Activated CD4-positive, alpha-beta T cell treated with anti-CD3 and anti-CD28 coated beads for 1 hour (primary cell): ENCODE results near the gene STK17B.
"Not testable (repeated sequence)": the region's sequence is repeated elsewhere in the genome, so short reads cannot be mapped to it uniquely, and the experiment has no call there.

ENCODE experiments used
- DNase-seq: peaks from one replicate; pipeline ENCODE4 v3.0.0-alpha.2; 2020

STK17B gene

DNA sequence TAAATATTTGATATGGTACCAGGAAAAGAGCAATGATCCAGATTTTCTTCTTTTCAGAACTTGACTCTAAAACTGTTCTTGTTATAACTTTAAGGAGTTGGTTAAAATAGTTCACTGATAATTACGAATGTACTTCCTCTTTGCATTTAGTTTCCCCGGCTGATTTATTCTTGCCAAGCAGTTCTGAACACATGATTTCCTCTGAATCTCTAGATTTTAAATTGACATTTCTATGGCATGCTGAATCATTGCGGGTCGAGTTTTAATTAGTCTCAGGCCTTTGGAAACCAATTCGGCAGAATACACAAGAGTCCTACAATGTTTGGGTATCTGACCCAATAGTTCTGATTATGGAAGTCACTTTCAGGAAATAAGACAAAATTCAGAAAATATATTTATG lies 65.4 kb downstream of the STK17B start:
- DNase-seq = no peak

DNA sequence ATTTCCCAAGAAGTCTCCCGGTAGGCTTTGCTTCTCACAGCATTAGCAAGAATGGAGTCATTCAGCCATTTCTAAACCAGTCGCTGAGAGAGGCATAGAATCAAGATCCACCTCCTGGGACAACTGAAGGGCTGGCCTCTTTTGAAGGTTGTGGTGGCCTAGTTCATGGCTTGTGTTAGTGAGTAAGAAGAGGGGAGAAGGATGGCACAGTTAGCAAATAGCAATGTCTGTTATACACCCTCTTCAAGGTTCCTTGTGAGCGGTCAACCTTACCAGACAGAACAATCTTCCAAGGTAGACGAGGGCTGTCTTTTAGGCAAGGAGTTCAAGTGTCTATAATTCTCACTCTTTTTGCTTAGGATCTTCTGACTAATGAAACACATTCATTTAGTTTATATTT lies 67.3 kb downstream of the STK17B start:
- DNase-seq = no peak

DNA sequence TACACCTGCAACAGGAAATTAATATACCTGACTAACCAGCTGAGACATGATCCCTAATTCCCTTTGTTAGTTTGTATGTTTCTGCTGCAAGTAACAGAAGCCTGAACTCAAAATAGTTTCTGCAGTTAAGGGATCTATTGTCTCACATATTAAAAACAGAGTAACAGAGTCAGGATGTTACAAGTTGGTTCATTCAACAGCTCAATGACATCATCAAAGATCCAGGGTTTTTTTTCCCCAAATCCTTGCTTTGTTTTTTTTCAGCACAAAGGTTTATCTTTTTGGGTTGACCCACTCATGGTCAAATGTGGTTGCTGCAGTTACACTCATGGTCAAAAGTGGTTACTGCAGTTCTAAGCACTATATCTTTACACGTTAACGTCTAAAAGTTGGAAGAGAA lies 67.8 kb downstream of the STK17B start:
- no peak for DNase-seq

DNA sequence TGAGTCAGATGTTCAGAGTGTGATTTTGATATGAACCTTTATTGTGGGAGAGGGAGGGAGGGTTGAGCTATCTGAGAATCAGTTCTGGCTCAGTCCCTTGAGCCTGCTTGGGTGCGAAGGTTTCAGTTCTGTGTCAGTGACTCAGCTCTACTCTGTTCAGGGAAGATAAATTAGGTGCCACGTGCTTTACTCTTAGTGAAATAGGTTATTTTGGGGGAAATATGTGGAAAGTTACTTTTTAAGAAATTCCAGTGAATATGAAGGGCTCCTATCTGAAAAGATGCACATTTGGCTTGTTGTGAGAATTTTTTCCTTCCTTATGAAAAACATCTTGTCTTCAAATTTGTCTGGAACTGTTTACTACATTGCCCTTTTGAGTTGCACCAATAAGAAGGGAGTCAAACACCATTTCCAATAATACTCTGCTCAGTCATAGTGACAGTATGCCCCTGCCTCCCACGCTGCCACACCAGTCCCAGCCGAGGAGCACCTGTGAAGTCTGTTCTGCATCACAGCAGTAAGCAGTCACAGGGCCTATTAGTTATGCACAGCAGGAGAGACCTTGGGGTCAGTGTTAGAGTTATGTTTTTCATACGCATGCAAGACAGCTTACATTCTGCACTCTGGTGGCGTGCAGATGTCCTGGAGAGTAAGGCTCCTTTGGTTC lies 69.9 kb downstream of the STK17B start:
- DNase-seq = no peak

DNA sequence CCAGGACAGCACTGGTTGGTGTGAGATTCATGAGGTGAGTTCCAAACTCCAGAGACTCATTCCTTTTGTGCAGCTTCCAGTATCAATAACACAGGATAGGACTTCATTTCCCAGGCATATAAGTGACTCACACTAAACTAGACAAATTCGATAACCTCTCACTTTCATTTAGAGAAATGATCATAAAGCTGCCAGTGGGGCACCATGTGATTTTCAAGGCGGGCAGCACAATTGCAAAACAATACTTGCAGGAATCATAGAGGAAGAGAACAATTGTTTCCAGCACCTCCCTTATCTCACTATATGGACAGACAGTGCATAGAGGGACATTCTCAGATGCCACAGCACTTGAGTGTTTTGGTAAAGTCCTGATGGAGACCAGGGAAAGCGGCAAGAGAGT lies 71.5 kb downstream of the STK17B start:
- no peak for DNase-seq

DNA sequence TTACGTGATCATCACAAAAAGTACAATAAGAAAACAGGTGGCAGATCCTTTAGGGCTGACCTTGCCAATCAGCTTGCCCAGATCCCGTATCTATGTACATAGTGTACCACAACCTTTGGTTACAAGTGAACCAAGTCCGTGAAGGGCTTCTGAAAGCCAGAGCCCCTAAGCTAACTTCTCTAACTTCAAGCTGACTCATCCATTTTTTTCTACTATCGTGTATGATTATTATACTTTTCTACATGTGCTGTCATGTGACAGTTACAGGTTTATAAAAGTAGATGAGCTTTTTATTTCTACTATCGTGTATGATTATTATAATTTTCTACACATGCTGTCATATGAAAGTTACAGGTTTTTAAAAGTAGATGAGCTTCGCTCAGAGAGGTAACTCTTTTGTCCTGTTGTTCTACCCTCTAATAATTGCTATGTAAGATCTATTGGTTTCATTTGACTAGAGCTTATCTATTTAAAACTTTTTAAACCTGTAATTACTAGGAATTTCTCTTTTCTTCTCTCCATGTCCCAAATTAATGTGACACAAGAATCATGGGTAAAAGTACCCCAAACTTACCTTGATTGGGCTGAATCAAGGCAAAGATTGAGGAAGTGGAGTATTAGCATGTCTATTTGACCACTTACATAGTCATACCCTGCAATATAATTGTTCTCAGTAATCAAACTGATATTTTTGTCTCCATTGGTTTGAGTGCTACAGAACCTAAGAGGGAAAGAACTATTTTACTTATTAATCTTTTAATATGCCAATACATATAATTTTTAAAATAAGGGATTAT lies 73.3 kb downstream of the STK17B start:
- DNase-seq = no peak

DNA sequence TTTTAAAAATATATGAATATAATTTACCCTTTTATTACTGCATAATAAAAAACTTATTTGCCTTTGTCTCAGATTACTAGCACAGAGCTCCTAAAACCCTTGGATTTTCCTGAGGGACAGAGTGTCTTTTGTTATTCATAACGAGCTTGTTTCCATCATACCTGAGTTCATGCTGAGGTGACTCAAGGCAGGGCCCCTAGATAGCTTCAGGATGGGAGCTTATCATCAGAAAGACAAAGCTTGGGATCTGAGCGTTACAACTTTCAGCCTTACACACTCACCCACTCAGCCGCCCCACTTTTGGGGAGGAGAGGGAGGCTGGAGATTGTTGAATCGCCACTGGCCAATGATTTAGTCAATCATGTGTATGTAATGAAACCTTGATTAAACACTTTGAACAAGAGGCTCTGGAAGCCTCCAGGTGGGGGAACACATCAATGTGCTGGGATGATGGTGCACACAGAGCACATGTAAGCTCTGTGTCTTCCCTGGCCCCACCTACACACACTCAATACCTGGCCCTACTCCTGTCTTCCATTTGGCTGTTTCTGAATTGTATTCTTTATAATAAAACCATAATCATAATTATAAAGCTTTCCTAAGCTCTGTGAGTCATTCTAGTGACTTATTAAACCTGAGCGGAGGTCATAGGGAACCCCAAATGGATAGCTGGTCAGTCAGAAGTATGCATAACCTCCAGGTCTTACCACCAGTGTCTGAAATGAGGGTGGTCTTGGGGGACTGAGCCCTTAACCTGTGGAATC lies 74.2 kb downstream of the STK17B start:
- no peak for DNase-seq

DNA sequence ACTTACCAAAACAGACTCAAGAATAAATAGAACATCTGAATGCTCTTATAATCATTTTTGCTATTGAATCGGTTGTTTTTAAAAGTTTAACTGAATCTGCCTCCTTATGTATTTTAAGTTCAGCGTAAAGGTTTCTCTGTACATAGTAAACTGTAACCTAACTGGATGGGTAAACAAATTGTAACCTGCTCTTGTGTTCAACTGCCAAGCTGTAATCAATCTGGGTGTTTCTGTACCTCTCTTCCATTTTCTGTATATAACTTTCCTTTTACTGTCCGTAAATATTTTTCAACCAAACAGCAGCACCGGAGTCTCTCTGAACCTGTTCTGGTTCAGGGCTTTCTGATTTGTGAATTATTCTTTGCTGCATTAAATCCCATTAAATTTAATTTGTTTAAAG lies 75.1 kb downstream of the STK17B start:
- DNase-seq = no peak

DNA sequence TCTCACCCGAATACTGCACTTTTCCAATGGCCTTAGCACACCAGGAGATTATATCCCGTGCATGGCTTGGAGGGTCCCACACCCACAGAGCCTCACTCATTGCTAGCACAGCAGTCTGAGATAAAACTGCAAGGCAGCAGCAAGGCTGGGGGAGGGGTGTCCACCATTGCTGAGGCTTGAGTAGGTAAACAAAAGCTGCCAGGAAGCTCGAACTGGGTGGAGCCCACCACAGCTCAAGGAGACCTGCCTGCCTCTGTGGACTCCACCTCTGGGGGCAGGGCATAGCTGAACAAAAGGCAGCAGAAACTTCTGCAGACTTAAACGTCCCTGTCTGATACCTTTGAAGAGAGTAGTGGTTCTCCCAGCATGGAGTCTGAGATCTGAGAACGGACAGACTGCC lies 81.9 kb downstream of the STK17B start:
- not testable (repeated sequence) for DNase-seq

DNA sequence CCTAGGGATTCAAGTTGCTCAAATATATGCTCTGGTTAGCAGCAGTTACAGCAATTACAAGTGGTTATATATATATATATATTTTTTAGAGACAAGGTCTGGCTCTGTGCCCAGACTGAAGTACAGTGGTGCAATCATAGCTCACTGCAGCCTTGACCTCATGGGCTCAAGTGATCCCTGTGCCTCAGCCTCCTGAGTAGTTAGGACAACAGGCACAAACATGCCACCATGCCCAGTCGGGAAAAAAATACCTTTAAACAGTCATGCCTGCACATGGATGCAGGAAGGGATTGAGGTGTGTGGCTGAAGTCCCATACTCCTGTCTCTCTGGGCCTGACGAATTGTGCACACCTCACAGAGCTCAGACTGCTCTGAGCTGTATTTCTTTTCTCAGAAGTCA lies 83.2 kb downstream of the STK17B start:
- DNase-seq = no peak

DNA sequence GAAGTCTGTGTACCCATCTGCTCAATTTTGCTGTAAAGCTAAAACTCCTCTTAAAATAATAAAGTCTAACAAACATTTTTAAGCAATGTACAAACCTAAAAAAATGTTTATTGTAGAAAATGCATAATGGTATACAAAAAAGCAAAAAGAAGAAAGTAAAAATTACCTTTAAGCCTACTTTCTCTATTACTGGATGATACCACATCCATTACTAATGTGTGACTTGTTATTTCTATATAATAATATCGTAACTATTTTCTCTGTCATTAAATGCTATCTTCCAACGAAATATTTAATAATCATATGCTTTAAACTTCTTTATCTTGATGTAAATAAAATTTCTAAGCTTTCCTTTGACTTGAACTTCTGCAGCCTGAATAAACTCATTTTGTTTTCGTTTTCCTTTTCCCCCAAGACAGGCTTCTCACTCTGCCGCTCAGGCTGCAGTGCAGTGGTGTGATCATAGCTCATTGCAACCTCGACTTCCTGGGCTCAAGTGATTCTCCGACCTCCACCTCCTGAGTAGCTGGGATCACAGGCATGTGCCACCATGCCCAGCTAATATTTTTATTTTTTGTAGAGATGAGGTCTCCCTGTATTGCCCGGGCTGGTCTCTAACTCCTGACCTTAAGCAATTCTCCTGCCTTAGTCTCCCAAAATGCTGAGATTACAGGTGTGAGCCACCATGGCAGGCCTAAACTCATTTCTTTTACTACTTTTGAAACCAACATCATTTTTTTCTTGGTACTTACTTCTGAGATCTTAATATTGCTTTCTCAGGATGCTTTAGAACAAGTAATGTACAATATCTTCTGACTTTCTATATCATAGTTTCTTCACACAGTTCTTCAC lies 84.6 kb downstream of the STK17B start:
- no peak for DNase-seq

DNA sequence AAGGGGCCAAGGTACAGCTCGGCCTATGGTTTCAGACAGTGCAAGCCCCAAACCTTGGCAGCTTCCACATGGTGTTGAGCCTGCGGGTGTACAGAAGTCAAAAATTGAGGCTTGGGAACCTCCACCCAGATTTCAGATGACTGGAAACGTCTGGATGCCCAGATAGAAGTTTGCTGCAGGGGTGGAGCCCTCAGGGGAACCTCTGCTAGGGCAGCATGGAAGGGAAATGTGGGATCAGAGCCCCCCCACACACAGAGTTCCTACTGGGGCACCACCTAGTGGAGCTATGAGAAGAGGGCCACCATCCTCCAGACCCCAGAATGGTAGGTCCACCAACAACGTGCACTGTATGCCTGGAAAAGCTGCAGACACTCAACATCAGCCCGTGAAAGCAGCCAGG lies 87.8 kb downstream of the STK17B start:
- DNase-seq = no peak
